ENCODE data around the gene ADGRB2.

ADGRB2 gene

GRCh38 chr1:31790641-31791091 is 26.5 kb upstream of the ADGRB2 start:
- Histone ChIP-seq H3K36me3 (no peaks in the 10 kb centered on the region), H3K27ac (no peak overlapping the region), H3K9me3 (no peaks in the 10 kb centered on the region), H3K4me3 (ENCODE audit: low read depth in 1 of 2, low read length in 1 of 2) (no peak overlapping the region), H3K4me1 (ENCODE audit: control insufficient read depth in 1 of 2, insufficient read depth in 1 of 2, low read depth in 1 of 2, low read length in 1 of 2) (peaks cover 9 to 20% of the 10 kb centered on the region in 2 experiments), H3K27me3 (peaks cover 13% of the 10 kb centered on the region)
- no peak for TF ChIP-seq CTCF (IDR thresholded peaks at IDR 0.05)

DNA sequence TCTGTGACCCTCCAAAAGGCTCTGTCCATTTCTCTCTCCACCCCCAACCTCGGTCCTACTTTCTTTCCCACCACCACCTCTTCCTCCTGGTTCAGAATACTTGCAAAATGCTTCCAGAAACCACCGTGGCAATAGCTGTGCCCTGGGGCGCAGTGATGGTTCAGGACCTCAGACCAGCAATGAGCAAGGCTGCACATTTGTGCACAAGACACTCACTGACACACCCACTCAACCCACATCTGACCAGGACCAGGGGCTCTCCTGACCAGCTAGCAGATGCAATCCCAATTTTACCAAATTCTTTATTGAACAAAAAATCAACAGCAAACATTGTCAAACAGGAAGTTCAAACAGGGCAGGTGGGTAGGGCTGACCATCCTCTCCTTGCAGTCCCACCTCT is 26.0 kb upstream of the ADGRB2 start:
- H3K4me1 ChIP-seq (ENCODE audit: control insufficient read depth in 1 of 2, insufficient read depth in 1 of 2, low read depth in 1 of 2, low read length in 1 of 2), result peaks cover 9 to 20% of the 10 kb centered on the region in 2 experiments
- no peaks in the 10 kb centered on the region for H3K9me3 ChIP-seq
- TF ChIP-seq CTCF (IDR thresholded peaks at IDR 0.05), result no peak
- no peak overlapping the region for H3K4me3 ChIP-seq (ENCODE audit: low read depth in 1 of 2, low read length in 1 of 2)
- H3K27me3 ChIP-seq, result peaks cover 8% of the 10 kb centered on the region
- peak overlapping the region; percentile 92 for H3K27ac ChIP-seq
- H3K36me3 ChIP-seq, result no peaks in the 10 kb centered on the region

- Histone ChIP-seq H3K27me3 (peaks cover 5% of the 10 kb centered on the region), H3K27ac (peak overlapping the region; percentile 92)
These were observed 25.3 kb upstream of the ADGRB2 start for GRCh38 chr1:31789259-31790065.

DNA sequence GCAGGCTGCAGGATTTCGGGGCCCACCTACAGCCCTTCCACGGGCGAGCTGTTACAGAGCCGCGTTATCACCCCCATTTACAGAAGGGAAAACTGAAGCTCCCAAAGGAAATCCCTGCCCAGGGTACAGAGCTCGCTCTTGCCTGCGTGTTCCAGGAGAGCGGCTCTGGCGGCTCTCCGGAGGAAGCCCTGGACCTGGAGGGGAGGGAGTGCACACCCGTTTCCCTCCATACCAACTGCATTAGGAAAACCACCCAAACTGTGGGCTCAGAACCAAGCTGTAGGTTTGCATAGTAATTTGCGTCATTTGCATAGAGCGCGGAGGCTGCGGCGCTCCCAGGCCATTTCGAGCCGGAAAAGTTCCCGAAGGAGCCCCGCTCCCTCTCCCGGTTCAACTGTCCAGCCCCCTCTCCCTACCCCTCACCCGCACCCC is 24.7 kb upstream of the ADGRB2 start:
- Histone ChIP-seq H3K27me3 (peaks cover 2% of the 10 kb centered on the region), H3K9me3 (no peaks in the 10 kb centered on the region), H3K4me3 (ENCODE audit: low read depth in 1 of 2, low read length in 1 of 2) (peak overlapping the region; percentile 88 to 98), H3K36me3 (no peaks in the 10 kb centered on the region), H3K4me1 (ENCODE audit: control insufficient read depth in 1 of 2, insufficient read depth in 1 of 2, low read depth in 1 of 2, low read length in 1 of 2) (peaks cover 9 to 20% of the 10 kb centered on the region in 2 experiments), H3K27ac (peak overlapping the region; percentile 92)
- no peak for TF ChIP-seq CTCF (IDR thresholded peaks at IDR 0.05)

More at GRCh38 chr1:31789259-31790065, 25.3 kb upstream of the ADGRB2 start:
- peak; percentile 99 for TF ChIP-seq CTCF (IDR thresholded peaks at IDR 0.05)
- Histone ChIP-seq H3K36me3 (no peaks in the 10 kb centered on the region), H3K4me3 (ENCODE audit: low read depth in 1 of 2, low read length in 1 of 2) (peak overlapping the region; percentile 88 to 98), H3K9me3 (no peaks in the 10 kb centered on the region), H3K4me1 (ENCODE audit: control insufficient read depth in 1 of 2, insufficient read depth in 1 of 2, low read depth in 1 of 2, low read length in 1 of 2) (peaks cover 9 to 20% of the 10 kb centered on the region in 2 experiments)

GRCh38 chr1:31788138-31788824 is 24.1 kb upstream of the ADGRB2 start:
- Histone ChIP-seq H3K4me1 (ENCODE audit: control insufficient read depth in 1 of 2, insufficient read depth in 1 of 2, low read depth in 1 of 2, low read length in 1 of 2) (peaks cover 9 to 20% of the 10 kb centered on the region in 2 experiments), H3K27me3 (no peaks in the 10 kb centered on the region), H3K36me3 (no peaks in the 10 kb centered on the region), H3K27ac (peak overlapping the region; percentile 92), H3K9me3 (no peaks in the 10 kb centered on the region), H3K4me3 (ENCODE audit: low read depth in 1 of 2, low read length in 1 of 2) (peak overlapping the region; percentile 88 to 98)
- TF ChIP-seq CTCF (IDR thresholded peaks at IDR 0.05), result no peak

All from neutrophil (primary cell).